CD4-positive, alpha-beta memory T cell (primary cell): Measurements from ENCODE around the gene CAMTA1. TPM values are rescaled to one million over a fixed set of nuclear protein-coding genes. Genes with fewer than 3 reads are reported as not detected.

ENCODE experiments used
- CTCF ChIA-PET: fragments of 350-600 bp; sonication (Branson Sonifier 250); formaldehyde crosslinking; loops from one replicate; lab custom pipeline; 2021; ENCODE audit warnings: inconsistent platforms; ENCODE audit not compliant: partially characterized antibody; lab: Charles Lee
- POLR2A ChIA-PET: fragments of 350-600 bp; sonication (Branson Sonifier 250); formaldehyde crosslinking; loops from one replicate; lab custom pipeline; 2021; ENCODE audit not compliant: partially characterized antibody; lab: Charles Lee
- DNase-seq, 5 donors: peaks; one replicate each; pipeline versions ENCODE4 v3.0.0 to v3.0.0-alpha.2; 2020 to 2022; ENCODE audit warnings: mixed read lengths in 1 of 5
- H3K27ac ChIP-seq: one replicate; pipeline ENCODE4 v1.7.0; 2013; ENCODE audit warnings: low read depth, low read length
- H3K27me3 ChIP-seq: 2 replicates; pipeline ENCODE4 v1.7.0; 2013; ENCODE audit warnings: mild to moderate bottlenecking, low read length, moderate library complexity; ENCODE audit not compliant: insufficient read depth
- H3K36me3 ChIP-seq: 2 replicates; pipeline ENCODE4 v1.7.0; 2013; ENCODE audit warnings: mild to moderate bottlenecking, low read length, moderate library complexity; ENCODE audit not compliant: insufficient read depth
- H3K4me1 ChIP-seq: 2 replicates; pipeline ENCODE4 v1.7.0; 2013; ENCODE audit warnings: mild to moderate bottlenecking, low read length, moderate library complexity; ENCODE audit not compliant: insufficient read depth
- H3K4me3 ChIP-seq, 2 donors: one replicate each; pipeline ENCODE4 v1.7.0; 2013; ENCODE audit warnings: low read length in 2 of 2, mild to moderate bottlenecking in 1 of 2
- H3K9me3 ChIP-seq, 2 donors: one replicate each; pipeline ENCODE4 v1.7.0; 2013; ENCODE audit warnings: low read length in 2 of 2, control low read depth in 1 of 2; ENCODE audit not compliant: control insufficient read depth in 1 of 2
- H3K27ac Mint-ChIP-seq, 7 donors: one replicate each; pipeline ENCODE4 v1.8.0; 2020 to 2021; ENCODE audit warnings: mixed read lengths in 7 of 7, mild to moderate bottlenecking in 6 of 7, inconsistent platforms in 3 of 7, moderate library complexity in 3 of 7
- H3K27me3 Mint-ChIP-seq, 2 donors: one replicate each; pipeline ENCODE4 v1.8.0; 2020 to 2021; ENCODE audit warnings: mixed read lengths in 2 of 2
- H3K36me3 Mint-ChIP-seq, 2 donors: one replicate each; pipeline ENCODE4 v1.8.0; 2020 to 2021; ENCODE audit warnings: mixed read lengths in 2 of 2, inconsistent platforms in 1 of 2, mild to moderate bottlenecking in 1 of 2
- H3K4me1 Mint-ChIP-seq, 4 donors: one replicate each; pipeline ENCODE4 v1.8.0; 2020 to 2021; ENCODE audit warnings: mixed read lengths in 4 of 4, mild to moderate bottlenecking in 1 of 4
- H3K4me3 Mint-ChIP-seq, 8 donors: one replicate each; pipeline ENCODE4 v1.8.0; 2020 to 2021; ENCODE audit warnings: mixed read lengths in 8 of 8, mild to moderate bottlenecking in 7 of 8, moderate library complexity in 6 of 8, inconsistent platforms in 3 of 8
- H3K9me3 Mint-ChIP-seq, 8 donors: one replicate each; pipeline ENCODE4 v1.8.0; 2020 to 2021; ENCODE audit warnings: mixed read lengths in 8 of 8, mild to moderate bottlenecking in 5 of 8, inconsistent platforms in 3 of 8, moderate library complexity in 1 of 8
- intact Hi-C: fragments of 100-400 bp; cut with micrococcal nuclease; formaldehyde crosslinking; loops from one replicate; pipeline ENCODE4 v1.15.1; 2023
- polyA plus RNA-seq, 2 donors: library from polyadenylated mRNA; unstranded; fragments of 300-500 nt; fragmentation: Illumina TruSeq; gene quantifications; one replicate each; pipeline ENCODE4 v1.2.3, GENCODE V29; 2021
- total RNA-seq, 2 experiments: library from RNA; stranded (reverse); gene quantifications; one replicate each; pipeline ENCODE4 v1.2.3, GENCODE V29; 2021

CAMTA1 gene
- total and polyA plus RNA-seq, 4 experiments from 2014 or later, result 39.1 to 118 (median 59.9) TPM

DNA sequence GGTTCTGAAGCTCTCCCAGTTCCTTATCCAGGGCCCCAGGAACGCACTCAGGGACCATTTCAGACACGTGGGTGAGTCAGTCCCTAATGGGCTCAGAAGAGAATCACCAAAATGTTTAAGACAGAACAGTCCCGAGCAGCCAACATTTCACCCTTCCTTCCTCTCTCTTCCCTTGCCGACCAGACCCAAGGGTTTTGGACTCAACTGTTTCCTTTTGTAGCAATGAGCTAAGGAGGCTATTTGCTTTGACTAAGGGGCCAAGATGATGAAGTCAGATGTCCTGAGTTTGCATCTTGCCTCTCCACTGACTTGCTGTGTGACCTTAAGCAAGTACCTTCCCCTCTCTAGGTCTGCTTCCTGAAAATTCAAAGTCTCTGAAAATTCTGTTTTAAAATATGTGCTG lies 513.5 kb downstream of the CAMTA1 start:
- H3K4me1 Mint-ChIP-seq, result no peaks in the 10 kb centered on the region
- H3K27me3 Mint-ChIP-seq, result peaks cover 7 to 12% of the 10 kb centered on the region in 2 donors
- POLR2A ChIA-PET, result no interaction called here

DNA sequence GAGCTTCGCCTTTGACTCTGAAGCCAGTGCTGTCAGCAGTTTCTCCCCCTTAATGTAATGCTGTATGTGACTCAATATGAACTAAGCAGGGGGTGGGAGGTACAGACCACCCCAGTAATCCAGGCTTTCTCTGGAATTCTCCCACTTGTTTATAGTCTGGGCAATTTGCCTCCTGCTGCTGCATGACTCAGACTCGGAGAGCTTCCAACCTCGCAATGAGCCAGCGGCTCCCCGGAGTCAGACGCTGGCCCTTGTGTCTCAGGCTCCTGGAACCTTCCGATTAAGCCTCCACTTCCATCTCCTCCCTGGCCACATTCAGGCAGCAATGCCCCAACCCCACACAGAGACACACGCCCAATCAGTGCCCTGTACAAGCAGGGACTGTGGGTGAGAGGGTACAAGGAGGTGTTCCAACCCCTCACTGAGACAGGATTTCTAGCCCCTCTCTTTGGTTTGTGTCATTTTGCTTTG lies 514.1 kb downstream of the CAMTA1 start:
- Histone ChIP-seq H3K9me3 (no peaks in the 10 kb centered on the region), H3K27ac (no peak overlapping the region), H3K4me3 (no peak overlapping the region), H3K36me3 (no peaks in the 10 kb centered on the region), H3K4me1 (no peaks in the 10 kb centered on the region), H3K27me3 (no peaks in the 10 kb centered on the region)
- no peak overlapping the region for H3K4me3 Mint-ChIP-seq
- peaks cover 0 to 4% (median under 1%) of the 10 kb centered on the region in 8 donors for H3K9me3 Mint-ChIP-seq
- H3K36me3 Mint-ChIP-seq, result no peaks in the 10 kb centered on the region
- no peak overlapping the region for H3K27ac Mint-ChIP-seq
- intact Hi-C loops, result no loop called here
- no peak for DNase-seq
- ChIA-PET CTCF (no interaction called here), POLR2A (no interaction called here)
- H3K27me3 Mint-ChIP-seq, result peaks cover 7 to 12% of the 10 kb centered on the region in 2 donors
- no peaks in the 10 kb centered on the region for H3K4me1 Mint-ChIP-seq

More for the DNA sequence above, 513.5 kb downstream of the CAMTA1 start:
- Mint-ChIP-seq H3K27ac (no peak overlapping the region), H3K4me3 (no peak overlapping the region), H3K9me3 (peaks cover 0 to 4% (median under 1%) of the 10 kb centered on the region in 8 donors), H3K36me3 (no peaks in the 10 kb centered on the region)
- no peak overlapping the region for H3K4me3 ChIP-seq
- H3K9me3 ChIP-seq, result no peaks in the 10 kb centered on the region
- no peaks in the 10 kb centered on the region for H3K36me3 ChIP-seq
- CTCF ChIA-PET, result no interaction called here
- H3K27ac ChIP-seq, result no peak overlapping the region
- DNase-seq, result no peak
- no peaks in the 10 kb centered on the region for H3K4me1 ChIP-seq
- no peaks in the 10 kb centered on the region for H3K27me3 ChIP-seq
- intact Hi-C loops, result no loop called here

DNA sequence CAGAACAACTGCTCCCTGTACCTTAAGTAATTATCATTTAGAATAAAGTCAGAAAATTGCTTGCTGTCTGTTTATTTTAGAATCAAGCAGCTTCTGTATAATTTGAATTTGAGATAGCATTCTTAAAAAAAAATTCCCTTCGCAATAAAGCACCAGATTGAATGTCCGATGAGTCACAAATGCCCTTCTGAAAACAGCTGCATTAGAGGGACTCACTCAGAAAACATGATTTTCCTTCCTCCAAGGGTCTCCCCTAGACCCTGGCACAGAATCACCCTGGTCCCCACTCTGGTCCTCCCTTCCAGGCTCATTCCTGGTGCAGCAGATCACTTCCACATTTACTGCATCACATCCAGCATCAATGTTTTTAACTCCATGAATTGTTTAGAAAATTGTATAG lies 514.7 kb downstream of the CAMTA1 start:
- CTCF ChIA-PET, result no interaction called here
- peaks cover 0 to 4% (median under 1%) of the 10 kb centered on the region in 8 donors for H3K9me3 Mint-ChIP-seq
- H3K4me1 Mint-ChIP-seq, result no peaks in the 10 kb centered on the region
- Histone ChIP-seq H3K9me3 (no peaks in the 10 kb centered on the region), H3K4me3 (no peak overlapping the region), H3K27ac (no peak overlapping the region), H3K4me1 (no peaks in the 10 kb centered on the region), H3K27me3 (no peaks in the 10 kb centered on the region), H3K36me3 (no peaks in the 10 kb centered on the region)
- no peaks in the 10 kb centered on the region for H3K36me3 Mint-ChIP-seq
- H3K27me3 Mint-ChIP-seq, result peaks cover 7 to 12% of the 10 kb centered on the region in 2 donors
- H3K27ac Mint-ChIP-seq, result no peak overlapping the region
- no peak for DNase-seq
- intact Hi-C loops, result no loop called here
- no peak overlapping the region for H3K4me3 Mint-ChIP-seq
- POLR2A ChIA-PET, result no interaction called here

DNA sequence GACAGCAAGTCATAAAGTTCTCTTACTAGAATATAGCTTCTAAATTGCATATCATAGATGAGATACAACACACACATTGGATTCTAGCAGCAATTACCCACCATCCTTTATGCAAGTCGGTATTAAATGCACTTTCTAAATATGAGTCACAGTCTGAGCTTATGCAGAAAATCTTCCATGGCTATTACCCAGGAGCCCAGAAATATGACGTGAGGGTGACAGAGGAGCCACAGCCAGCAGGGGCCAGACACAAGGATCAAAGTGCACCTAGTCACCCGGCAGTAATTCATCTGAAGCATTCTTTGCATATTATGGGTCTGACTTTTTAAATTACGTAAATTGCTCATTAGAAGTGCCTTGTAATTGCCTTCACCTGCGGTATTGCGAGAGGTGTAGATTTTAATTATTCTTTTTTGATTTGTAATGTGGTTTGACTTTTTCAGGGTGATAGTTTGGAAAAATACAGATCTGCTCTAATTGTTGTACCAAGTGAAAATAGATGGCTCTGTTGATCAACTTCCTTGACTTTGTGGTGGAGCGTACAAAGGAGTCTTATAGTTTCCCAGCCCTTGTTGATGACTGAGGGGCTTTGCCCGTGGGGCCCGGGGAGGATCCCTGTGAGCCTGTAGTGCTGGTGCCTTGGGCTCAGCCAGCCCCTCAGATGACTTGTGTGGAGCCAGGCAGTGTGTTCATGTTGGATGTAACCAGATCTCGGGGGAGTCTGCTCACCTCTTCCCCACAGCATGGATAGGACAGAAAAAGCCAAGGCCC lies 515.8 kb downstream of the CAMTA1 start:
- no peaks in the 10 kb centered on the region for H3K27me3 ChIP-seq
- no peaks in the 10 kb centered on the region for H3K4me1 ChIP-seq
- no peak for DNase-seq
- peaks cover 0 to 8% (median 2%) of the 10 kb centered on the region in 8 donors for H3K9me3 Mint-ChIP-seq
- H3K27me3 Mint-ChIP-seq, result peaks cover 7 to 12% of the 10 kb centered on the region in 2 donors
- ChIA-PET CTCF (no interaction called here), POLR2A (no interaction called here)
- intact Hi-C loops, result no loop called here
- no peak overlapping the region for H3K4me3 ChIP-seq
- no peaks in the 10 kb centered on the region for H3K4me1 Mint-ChIP-seq
- no peak overlapping the region for H3K27ac Mint-ChIP-seq
- H3K27ac ChIP-seq, result no peak overlapping the region
- no peaks in the 10 kb centered on the region for H3K36me3 Mint-ChIP-seq
- no peaks in the 10 kb centered on the region for H3K36me3 ChIP-seq
- no peak overlapping the region for H3K4me3 Mint-ChIP-seq
- no peaks in the 10 kb centered on the region for H3K9me3 ChIP-seq

DNA sequence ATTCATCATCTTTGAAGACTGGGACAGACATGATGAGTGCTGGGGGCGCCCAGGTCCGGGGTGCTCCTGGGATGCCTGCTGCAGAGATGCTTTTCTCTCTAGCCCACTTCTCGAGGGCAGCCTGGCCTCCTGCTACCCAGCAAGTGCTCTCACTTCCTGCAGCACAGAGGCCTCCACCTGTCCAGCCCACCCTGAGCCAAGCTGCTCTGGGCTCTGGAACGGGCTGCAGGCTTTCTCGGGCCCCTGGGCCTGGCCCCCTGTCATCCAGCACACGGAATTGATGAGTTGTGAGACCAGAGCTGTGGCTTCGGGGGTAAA lies 516.4 kb downstream of the CAMTA1 start:
- H3K4me1 ChIP-seq, result no peaks in the 10 kb centered on the region
- no peak overlapping the region for H3K4me3 Mint-ChIP-seq
- H3K27me3 Mint-ChIP-seq, result peaks cover 7 to 12% of the 10 kb centered on the region in 2 donors
- ChIA-PET CTCF (no interaction called here), POLR2A (no interaction called here)
- peaks cover 0 to 8% (median 3%) of the 10 kb centered on the region in 8 donors for H3K9me3 Mint-ChIP-seq
- intact Hi-C loops, result no loop called here
- H3K27me3 ChIP-seq, result no peaks in the 10 kb centered on the region
- DNase-seq, result no peak
- no peaks in the 10 kb centered on the region for H3K36me3 Mint-ChIP-seq
- H3K27ac ChIP-seq, result no peak overlapping the region
- no peak overlapping the region for H3K4me3 ChIP-seq
- no peaks in the 10 kb centered on the region for H3K9me3 ChIP-seq
- no peak overlapping the region for H3K27ac Mint-ChIP-seq
- H3K4me1 Mint-ChIP-seq, result no peaks in the 10 kb centered on the region
- H3K36me3 ChIP-seq, result no peaks in the 10 kb centered on the region

DNA sequence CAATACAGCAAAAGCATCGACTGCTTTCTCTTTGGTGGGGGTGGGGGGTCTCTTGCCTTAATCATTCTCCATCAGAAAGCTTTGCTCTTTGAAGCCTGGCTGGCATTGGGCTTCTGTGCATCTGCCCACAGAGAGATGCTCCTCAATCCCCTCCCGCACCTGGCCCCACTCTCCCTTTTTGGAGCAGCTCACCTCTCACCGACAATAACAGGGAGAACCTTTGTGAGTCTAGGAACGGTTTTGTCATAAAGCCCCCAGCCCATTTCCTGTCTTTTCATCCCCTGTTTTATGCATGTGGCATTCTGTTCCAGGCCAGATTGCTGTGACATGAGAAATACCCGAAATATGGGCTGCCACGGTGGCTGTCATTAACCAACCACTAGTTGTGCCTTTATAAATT lies 516.9 kb downstream of the CAMTA1 start:
- H3K4me1 ChIP-seq, result no peaks in the 10 kb centered on the region
- H3K27ac ChIP-seq, result no peak overlapping the region
- intact Hi-C loops, result no loop called here
- H3K9me3 ChIP-seq, result no peaks in the 10 kb centered on the region
- no peak for DNase-seq
- H3K27me3 Mint-ChIP-seq, result peaks cover 7 to 12% of the 10 kb centered on the region in 2 donors
- POLR2A ChIA-PET, result no interaction called here
- H3K27ac Mint-ChIP-seq, result no peak overlapping the region
- CTCF ChIA-PET, result no interaction called here
- H3K4me3 Mint-ChIP-seq, result no peak overlapping the region
- no peaks in the 10 kb centered on the region for H3K36me3 ChIP-seq
- H3K27me3 ChIP-seq, result no peaks in the 10 kb centered on the region
- H3K36me3 Mint-ChIP-seq, result no peaks in the 10 kb centered on the region
- H3K4me3 ChIP-seq, result no peak overlapping the region
- H3K4me1 Mint-ChIP-seq, result no peaks in the 10 kb centered on the region
- peaks cover 0 to 8% (median 3%) of the 10 kb centered on the region in 8 donors for H3K9me3 Mint-ChIP-seq

DNA sequence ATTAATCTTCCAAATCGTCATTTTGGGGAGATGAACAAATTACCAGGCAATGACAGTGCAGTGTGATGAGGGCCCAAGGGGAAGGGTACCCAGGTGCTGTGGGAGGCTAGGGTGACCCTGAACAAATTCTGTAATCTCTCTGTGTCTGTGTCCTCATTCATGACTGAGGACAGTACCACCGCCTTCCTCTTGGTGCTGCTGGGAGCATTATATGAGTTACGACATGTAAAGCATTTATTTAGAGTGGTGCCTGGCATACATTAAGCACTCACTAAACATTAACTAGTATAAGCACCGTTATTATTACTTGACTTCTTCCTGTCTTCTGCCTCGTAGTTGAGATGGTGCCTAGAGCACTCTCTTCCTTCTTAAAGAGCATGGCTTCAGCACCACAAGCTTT lies 517.6 kb downstream of the CAMTA1 start:
- Histone ChIP-seq H3K4me3 (no peak overlapping the region), H3K27ac (no peak overlapping the region), H3K9me3 (no peaks in the 10 kb centered on the region), H3K27me3 (no peaks in the 10 kb centered on the region), H3K4me1 (no peaks in the 10 kb centered on the region), H3K36me3 (no peaks in the 10 kb centered on the region)
- Mint-ChIP-seq H3K27ac (no peak overlapping the region), H3K9me3 (peaks cover under 1 to 16% (median 9%) of the 10 kb centered on the region in 8 donors), H3K4me1 (no peaks in the 10 kb centered on the region), H3K36me3 (no peaks in the 10 kb centered on the region), H3K27me3 (peaks cover 7 to 12% of the 10 kb centered on the region in 2 donors), H3K4me3 (no peak overlapping the region)
- ChIA-PET POLR2A (no interaction called here), CTCF (no interaction called here)
- intact Hi-C loops, result no loop called here
- DNase-seq, result no peak
